ENCODE results near the gene ABITRAM. TPM values are rescaled to one million over a fixed set of nuclear protein-coding genes. Genes with fewer than 3 reads are reported as not detected.

The ABITRAM gene
- total and polyA plus RNA-seq, 2 of the 13 experiments (the other 11 are each of a cell fraction or from before 2014, with no cell fraction given) = 10.2 to 21.6 TPM

- no peak for TF ChIP-seq CREB1 (IDR thresholded peaks at IDR 0.05)
- peak; percentile 79 for TF ChIP-seq CREB1 (CRISPR knock-in tag; IDR thresholded peaks at IDR 0.05)
- no peak for TF ChIP-seq MIER2 (CRISPR knock-in tag; IDR thresholded peaks at IDR 0.05)
- TF ChIP-seq RARA (CRISPR knock-in tag; IDR thresholded peaks at IDR 0.05) = peak; percentile 76
- no peak for TF ChIP-seq ZC3H13 (CRISPR knock-in tag; IDR thresholded peaks at IDR 0.05)
- no peak for TF ChIP-seq ZNF207 (IDR thresholded peaks at IDR 0.05; ENCODE audit: borderline replicate concordance)
- TF ChIP-seq TP53 (CRISPR knock-in tag; conservative IDR thresholded peaks at IDR 0.05) = no peak
- TF ChIP-seq RELA (CRISPR knock-in tag; IDR thresholded peaks at IDR 0.05) = no peak
- no peak for TF ChIP-seq MTA1 (CRISPR knock-in tag; IDR thresholded peaks at IDR 0.05; ENCODE audit: borderline replicate concordance)
- TF ChIP-seq ARID4A (CRISPR knock-in tag; IDR thresholded peaks at IDR 0.05; ENCODE audit: borderline replicate concordance) = no peak; the same call in 1 of the 2 replicates
- no peak for TF ChIP-seq ZBTB21 (CRISPR knock-in tag; IDR thresholded peaks at IDR 0.05)
- TF ChIP-seq SOX5 (CRISPR knock-in tag; IDR thresholded peaks at IDR 0.05; ENCODE audit: borderline replicate concordance) = peak; percentile 34; the same call in 1 of the 2 replicates
- 0 out of 2 replicates have a peak, but pooled peaks have one; percentile 76 for TF ChIP-seq ZBTB20 (CRISPR knock-in tag; IDR thresholded peaks at IDR 0.05; ENCODE audit: borderline replicate concordance, low read depth)
- peak; percentile 72 for TF ChIP-seq STAG1 (CRISPR knock-in tag; IDR thresholded peaks at IDR 0.05)
- no peak for TF ChIP-seq KDM5B (CRISPR knock-in tag; IDR thresholded peaks at IDR 0.05; ENCODE audit: borderline replicate concordance)
- no peak for TF ChIP-seq NFYB (CRISPR knock-in tag; IDR thresholded peaks at IDR 0.05)
- TF ChIP-seq EP300 (IDR thresholded peaks at IDR 0.05; ENCODE audit: low read depth in 2 of 2, low read length in 2 of 2) = peak in 1 of 2 experiments; percentile 94; a peak in 2 of 4 replicates
- no peak; the same call in 1 of the 2 replicates for TF ChIP-seq EP300 (CRISPR knock-in tag; IDR thresholded peaks at IDR 0.05; ENCODE audit: borderline replicate concordance)
- peak; percentile 93 for TF ChIP-seq ISL2 (CRISPR knock-in tag; IDR thresholded peaks at IDR 0.05)
- TF ChIP-seq SRSF9 (IDR thresholded peaks at IDR 0.05; ENCODE audit: borderline replicate concordance, insufficient read depth, low read depth, low read length, poor library complexity, severe bottlenecking) = no peak
Observed at GRCh38 chr9:108889649-108890067, 44.5 kb upstream of the ABITRAM start (continued).
